Inflammatory macrophage (primary cell): ENCODE results near the gene CELA1.

Source experiments
- DNase-seq, 2 donors: peaks; one replicate each; pipeline ENCODE4 v3.0.0-alpha.2; 2020 to 2022
- total RNA-seq, 18 experiments: gene quantifications; one replicate each; lab custom pipeline; 2026; ENCODE audit warnings: mixed read lengths in 6 of 18, inconsistent platforms in 2 of 18; lab: John Stamatoyannopoulos, UW

Gene CELA1
- 0 to 0.87 (median 0.15) reads per million in 18 experiments for total RNA-seq

DNA sequence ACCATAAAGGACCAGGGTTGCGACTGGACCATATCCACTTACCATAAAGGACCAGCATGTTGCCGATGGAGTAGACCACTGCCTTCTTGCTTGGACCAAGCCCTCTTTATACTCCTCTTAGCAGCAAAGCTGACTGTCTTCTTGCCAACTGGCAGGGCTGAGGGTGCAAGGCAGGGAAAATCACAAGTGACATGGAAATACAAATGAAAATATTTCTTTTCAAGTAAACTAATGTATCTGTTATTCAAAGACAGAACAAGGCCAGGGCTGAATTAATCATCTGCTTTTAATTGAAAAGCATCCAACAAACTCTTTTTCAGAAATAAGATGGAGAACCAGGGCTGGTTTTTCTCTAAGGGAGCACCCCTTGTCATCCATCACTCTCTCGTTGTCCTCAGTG is at the start of gene CELA1:
Gene CELA1, minus strand, starts transcription at position 99 of the 400 bp plus-strand sequence. Its CDS starts 41 bp downstream, at position 58.
- no peak for DNase-seq

DNA sequence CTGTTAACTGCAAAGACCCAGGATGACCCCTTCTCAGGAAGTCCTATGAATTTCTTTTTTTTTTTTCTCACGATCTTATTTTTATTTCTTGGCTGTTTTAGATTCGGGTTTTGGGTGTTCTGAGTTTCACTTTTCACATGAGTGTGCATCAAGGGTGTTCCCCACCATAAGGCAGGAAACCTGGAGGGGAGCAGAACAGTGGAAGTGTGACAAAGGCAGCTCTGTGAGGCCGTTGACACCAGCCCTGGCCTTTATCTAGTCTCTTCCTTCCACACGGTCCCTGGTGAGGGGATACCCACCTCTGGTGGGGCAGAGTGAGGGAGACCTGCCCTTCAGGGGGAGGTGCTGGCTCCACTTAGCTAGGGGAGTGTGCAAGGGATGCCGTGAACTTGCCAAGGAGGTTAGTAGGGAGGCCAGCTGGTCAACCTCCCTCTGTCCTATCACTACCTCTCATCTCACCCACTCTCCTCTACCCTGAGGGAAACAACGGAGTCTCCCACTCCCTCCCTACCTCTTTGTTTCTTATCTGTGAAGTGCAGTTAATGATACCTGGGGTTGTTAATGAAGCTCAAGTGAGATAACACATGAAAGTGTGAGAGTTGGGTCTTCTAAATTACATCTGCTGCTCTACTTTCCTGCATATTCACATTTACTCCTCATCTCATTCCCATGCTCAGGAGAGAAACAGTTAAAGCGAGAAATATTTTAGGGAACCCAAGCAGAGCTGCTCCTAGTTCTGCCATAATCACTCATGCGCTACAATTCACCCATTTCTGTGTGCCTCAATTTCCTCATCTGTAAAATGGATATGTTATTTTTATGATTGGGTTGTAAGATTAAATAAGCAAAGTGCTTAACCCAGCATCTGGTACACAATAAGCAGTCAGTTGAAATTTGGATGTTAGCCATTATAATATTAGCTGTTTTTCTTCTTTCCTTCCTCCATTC is 49.1 kb upstream of the CELA1 start:
- DNase-seq, result no peak

DNA sequence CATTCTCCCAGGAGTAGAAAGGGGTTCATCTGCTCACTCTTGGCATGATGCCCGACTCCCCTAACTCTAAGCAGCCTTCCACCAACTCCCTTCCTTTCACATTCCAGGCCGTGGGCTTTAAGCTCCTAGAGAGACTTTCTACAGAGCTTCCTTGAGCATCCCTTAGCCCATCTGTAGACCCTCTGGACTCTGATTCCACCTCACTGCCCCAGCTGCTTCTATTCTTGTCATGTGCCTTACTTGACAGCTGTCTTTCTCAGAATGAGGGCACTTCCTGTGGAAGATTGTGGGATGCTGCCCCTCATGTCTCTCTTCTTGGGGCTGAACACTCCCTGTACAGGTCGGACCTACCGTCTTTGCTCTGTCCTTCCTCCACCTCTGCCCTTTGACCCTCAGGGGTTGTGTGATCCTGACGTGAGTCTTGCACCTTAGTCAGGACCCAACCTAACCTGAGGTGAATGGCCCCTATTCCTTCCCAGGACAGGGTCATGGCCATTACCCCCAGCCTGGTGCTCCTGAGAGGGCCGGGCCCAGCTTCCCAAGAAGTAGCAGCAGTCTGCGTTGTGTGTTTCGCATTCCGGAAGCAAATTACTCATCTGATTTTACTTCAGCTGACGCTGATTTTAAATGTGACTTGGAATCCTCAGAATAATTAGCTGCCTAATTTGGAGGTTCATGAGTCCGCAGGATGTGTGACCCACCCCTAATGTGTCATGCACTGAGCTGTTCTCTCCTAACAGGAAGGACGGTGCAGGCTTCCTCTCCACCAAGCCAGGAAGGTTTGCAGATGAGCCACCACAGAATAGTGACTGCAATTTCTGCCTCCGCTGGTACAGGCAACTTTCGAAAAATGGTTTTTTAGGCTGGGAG is 47.4 kb upstream of the CELA1 start:
- DNase-seq, result peak; percentile 84 to 95

DNA sequence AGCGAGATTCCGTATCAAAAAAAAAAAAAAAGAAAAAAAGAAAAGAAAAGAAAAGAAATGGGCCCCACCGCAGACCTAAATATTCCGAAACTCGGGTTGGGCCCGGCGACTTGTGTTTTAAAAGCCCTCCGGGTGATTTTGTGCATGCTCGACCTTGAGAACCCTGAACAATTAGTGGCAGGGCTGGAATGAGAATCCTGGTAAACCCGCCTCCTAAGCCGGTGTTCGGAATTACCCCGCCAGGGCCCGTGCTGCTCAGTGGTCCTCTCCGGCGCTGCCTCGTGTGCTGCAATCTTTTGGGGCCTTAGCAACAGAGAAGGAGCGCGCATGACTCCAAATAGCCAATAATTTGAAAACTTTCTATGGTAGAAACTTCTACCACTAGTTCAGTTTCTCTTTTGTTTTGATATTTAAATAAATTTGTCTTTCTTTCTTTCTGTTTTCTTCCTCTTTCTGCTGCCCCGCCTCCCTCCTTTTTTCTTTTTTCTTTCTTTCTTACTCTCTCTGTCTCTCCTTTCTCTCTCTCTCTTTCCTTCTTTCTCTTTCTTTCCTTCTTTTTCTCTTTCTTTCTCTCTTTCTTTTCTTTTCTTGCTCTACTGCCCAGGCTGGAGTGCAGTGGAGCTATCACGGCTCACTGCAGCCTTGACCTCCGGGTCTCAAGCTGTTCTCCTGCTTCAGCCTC is 46.2 kb upstream of the CELA1 start:
- DNase-seq, result peak; percentile 30 to 63

DNA sequence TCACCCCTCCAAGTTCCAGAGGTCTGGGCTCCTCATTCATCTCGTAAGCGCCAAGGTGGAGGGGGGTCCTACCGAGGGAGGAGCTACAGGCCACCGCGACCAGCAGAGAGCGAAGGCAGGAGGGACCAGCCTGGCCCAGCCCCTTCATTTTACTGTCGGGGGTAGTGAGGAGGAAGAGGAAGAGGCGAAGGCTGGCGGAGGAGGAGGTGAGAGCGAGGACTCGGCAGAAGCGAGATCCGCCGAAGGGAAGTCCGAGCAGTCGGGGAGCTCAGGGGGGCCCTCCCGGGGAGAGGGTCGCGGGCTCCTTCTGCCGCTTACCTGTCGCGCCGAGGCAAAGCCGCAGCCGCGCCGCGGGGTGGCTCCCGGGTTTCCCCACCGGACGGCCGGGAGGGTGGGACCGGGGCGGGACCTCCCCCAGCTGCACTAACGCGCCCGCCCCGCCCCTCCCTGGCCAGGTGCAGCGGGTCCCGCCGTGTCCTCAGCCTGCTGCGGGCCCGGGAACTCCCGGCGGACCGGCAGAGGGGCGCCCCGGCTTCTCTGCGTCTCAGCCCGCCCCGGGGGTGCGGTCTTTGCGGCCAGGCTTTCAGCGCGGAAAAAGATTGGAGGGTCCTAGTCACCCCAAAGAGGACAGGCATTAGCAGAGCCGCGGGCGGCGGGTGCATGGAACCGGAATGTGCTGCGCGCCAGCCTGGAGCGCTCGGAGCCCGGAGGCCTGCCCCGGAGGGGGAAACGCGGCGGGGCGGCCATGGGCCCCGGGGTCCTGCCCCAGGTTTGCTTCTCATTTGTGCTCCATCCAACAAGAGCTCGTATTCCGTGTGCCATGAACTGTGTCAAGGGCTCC is 45.0 kb upstream of the CELA1 start, which contains the start of gene GALNT6:
Gene GALNT6, minus strand, starts transcription at position 124 of the 841 bp plus-strand sequence. CDS start 11,625 bp downstream, outside the sequence.
- peak; percentile 45 to 78 for DNase-seq

DNA sequence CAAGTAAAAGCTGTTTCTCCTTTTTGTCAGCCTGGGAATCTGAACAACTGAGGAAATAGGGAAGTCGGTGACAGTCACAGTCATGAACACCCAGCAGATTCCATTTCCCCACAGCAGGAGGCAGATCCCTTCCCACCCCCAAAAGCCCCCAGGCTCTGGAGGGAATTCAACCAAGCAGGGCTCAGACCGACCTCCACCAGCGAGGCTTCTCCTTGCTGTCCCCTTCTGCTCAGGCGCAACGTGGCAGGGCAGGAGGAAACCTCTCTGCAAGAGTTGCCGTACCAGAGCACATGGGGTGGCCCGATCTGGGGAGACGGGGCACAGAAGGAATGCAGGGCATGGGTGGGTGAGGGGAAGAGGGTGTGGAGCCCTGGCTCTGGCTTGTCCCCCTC is 44.4 kb upstream of the CELA1 start:
- DNase-seq, result peak; percentile 80 to 94

DNA sequence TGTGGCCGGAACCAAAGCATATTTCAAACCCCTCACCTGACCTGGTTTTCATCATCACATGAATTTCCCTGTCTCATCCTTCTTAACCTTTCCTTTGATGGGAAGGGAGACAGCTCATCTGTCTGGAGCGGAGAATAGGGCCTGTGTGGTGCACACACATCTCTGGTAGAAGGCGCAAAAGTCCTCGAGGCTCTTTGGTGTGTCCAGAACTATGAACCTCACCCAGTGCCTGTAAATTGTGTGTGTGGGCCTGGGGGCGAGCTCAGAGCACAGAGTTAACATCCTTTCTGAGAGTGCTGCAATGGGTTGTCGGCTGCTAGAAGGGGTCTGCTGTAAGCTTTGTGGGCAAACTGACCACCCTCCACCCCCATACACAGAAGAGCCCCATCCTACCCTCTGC is 44.0 kb upstream of the CELA1 start:
- no peak for DNase-seq

DNA sequence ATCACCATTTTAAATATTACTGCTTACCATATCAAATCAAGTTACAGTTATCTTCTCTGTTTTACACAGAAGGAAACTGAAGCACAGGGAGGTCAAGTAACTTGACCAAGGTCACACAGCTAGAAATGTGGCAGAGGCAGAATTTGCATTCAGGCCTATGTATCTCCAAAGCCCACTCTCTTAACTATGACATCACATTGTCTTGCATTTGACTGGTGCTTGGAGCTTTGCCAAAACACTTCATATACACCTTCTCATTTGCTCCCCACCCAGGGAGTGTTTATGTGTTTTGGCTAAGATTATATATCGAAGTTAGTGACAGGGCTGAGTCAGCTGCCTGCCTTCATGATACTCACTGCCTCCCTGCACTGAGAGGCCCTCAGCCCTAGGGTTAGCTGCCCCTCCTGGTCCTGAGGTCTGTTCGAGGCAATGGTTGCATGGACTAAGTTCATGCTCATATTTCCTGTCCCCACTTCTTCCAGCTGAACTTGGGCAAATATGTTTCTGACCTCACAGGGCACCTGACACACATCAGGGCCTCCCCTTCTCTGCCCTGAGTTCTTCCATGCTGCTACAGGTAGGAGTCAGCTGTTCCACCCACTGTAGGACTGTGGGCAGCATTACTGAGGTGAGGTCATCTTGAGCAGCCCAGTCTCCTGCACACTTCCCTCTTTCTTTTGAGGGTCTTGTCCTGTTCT is 43.0 kb upstream of the CELA1 start:
- DNase-seq, result peak; percentile 87 to 97

DNA sequence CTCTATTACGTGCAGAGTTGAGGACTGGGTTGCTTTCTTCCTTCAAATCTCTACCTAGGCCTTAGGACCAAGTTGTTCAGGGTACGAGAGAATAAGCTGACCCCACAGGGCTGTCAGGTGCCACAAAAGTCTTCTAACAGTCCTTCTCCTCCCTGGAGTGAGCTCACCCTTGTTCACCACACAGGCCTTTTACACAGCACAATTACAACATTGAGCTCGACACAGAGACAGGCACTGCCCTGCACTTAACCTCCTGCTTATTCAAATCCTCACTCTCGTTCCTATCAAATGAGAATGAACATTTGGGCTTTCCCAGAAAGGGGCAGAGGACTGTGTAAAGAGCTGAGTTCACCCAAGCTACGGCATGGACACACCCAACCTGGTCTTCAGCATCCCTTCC is 42.4 kb upstream of the CELA1 start:
- DNase-seq, result peak in 1 of 2 donors; percentile 52

DNA sequence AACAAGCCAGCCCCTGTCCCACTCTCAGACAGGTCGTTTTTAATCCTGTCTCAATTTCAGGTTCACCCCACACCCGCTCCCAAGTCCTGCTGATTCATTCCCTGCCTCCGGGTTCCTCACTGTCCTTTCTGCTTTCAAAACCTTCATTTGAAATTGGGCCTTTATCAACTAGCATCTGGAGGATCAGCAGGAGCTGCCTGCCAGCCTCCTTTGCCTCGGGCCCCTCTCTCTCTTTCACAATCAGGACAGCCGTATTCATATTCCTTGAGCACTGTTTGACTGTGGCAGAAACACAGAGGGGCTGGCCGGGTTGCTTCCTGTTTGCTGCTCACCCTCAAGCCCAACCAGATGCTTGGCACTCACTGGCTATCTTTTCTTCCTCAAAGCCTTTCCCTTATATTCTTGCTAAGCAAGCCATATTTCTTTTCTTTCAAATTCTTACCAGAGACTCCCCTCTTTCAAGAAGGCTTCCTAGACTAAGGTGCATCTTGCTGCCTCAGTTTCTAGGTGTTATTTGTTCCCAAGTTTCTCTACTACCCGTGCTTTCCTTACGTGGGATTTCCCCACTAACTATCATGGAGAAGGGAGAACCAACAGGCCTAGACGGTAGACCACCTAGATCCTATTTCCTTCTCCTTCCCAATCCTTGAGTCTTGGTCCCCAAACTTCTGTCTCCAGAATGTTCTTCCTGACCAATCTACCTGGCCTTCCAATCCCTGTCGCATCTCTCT is 41.8 kb upstream of the CELA1 start:
- DNase-seq, result peak; percentile 55 to 71

DNA sequence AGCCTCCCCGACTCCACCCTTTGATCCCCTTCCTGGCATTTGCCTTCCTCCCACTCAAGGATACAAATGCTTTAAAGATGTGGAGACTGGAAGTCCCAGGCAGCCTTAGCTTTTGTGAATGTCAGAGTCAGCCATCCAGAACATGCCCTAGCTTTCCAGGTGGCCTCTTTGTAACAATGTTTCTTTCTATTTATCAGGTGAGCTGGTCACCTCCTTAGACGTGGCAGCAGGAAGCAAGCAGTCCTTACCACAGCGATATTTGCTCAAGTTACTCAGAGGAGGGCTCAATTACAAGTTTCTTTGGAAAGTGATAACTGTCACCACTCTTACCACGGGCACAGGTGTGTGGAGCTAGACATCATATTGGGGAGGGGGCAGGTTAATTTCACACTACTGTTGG is 39.9 kb upstream of the CELA1 start:
- DNase-seq, result no peak

DNA sequence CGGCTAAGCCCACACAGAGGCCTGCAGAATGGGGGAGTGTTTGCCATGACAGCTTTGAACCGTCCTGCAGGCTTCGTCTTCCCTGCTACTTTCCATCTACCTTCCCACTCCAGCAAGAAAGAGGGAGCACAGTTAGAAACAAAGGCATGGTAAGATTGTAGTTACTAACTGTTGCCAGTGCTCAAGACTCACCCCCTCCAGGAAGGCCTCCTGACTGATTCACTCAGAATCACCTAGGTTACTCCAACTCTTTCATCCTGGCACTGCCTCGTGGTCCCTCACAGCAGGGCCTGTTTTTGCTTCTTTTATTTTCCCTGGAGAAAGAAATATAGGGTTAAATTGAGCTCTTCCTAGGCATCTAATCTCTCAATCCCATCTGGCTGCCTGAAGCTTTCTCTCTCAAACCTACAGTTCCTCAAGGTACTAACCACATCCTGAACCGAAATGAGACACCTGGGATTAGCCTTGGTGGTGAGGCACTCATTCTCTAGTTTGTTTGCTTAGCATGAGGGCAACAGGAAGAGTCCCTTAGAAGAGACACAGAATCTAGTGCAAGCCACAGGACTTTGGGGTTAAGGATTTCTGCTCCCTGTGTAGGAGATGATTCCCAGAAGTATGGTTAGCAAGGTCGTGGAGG is 36.9 kb upstream of the CELA1 start:
- no peak for DNase-seq

DNA sequence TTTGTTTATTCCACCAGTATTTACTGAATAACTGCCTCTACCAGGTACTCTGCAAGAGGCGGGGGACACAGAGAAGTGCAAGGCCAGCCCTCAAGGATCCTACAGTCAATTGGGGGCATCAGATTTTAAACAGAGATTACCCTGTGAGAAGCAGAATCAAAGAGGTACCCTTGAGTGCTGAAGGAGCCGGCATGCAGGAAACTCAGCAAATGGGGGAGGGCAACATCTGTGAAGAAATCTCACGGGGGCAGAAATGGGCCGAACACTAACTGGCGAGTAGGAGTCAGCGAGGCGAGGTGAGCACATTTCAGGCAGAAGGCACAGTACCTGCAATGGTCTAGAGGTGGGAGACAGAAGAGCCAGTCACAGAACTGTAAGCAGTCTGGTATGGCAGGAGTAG is 35.7 kb upstream of the CELA1 start:
- DNase-seq, result no peak

DNA sequence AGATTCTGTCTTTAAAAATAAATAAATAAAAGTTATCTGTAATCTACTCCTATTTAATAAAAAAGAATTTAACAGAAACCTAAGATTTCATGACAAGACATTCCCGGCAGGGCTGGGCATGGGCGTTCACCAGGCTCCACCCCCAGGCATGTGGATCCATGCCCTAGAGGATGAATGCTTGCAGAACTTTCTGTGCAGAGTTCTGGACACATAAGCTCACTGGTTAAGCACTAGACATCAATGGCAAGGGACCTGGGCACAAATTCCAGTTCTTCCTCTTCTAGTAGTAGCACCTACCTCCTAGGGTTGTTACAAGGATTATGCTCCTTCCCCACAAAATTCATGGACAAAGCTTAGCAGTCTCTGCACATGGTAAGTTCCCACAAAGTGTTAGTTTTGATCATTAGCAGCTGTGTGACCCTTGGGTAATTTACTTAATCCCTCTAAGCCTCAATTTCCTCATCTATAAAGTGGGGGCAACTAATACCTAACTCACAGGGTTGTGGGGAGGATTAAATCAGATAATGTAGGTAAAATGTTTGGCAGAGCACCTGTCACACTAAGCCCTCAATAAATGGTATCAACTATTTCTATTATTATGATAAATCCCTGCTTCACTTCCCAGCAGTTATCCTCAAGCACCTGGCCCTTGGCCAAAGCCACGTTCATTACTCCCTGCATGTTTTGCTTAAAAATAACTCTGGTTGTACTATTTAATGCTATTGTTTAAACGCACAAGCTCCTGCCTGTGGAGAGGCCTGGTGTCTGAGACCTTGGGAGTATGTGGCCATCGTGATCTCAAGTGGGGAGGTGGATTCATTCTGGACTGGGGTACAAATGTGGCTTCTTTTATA is 35.0 kb upstream of the CELA1 start:
- no peak for DNase-seq

DNA sequence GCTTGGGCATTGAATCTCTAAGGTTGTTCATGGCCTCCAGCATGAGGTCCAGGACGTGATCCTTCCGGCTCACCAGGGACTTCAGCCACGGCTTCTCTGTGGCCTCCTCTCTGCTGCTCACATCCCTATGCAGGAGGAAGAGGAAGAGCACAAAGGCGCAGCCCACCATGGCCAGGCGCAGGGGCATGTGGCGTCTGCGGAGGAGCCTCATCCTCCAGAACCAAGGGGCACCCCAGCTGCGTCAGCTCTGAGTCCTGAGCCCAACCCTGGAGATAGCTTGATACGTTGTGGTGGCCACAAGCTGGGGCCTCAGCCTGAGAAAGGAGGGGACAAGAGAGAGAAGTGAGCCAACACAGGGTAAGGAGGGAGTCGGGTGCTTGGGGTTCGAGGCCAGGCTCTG is 33.1 kb upstream of the CELA1 start:
- DNase-seq, result no peak

DNA sequence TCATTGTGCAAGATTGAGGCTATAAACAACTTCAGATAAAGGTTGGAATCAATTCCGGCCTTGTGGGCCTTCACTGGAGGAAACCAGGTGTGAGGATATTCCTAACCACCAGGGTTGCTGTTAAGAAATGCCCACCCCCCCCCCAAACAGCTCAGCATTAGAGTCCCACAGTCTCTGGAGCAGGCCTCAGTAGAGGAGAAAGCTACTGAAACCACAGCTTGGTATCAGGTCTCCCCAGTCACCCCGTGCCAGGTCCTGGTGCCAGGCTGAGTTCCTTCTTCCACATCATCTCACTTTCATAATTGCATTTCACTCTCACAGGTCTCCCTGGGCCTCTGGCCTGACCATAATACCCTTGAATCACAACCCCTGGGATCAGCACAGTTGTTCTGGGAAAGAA is 32.3 kb upstream of the CELA1 start:
- no peak for DNase-seq

DNA sequence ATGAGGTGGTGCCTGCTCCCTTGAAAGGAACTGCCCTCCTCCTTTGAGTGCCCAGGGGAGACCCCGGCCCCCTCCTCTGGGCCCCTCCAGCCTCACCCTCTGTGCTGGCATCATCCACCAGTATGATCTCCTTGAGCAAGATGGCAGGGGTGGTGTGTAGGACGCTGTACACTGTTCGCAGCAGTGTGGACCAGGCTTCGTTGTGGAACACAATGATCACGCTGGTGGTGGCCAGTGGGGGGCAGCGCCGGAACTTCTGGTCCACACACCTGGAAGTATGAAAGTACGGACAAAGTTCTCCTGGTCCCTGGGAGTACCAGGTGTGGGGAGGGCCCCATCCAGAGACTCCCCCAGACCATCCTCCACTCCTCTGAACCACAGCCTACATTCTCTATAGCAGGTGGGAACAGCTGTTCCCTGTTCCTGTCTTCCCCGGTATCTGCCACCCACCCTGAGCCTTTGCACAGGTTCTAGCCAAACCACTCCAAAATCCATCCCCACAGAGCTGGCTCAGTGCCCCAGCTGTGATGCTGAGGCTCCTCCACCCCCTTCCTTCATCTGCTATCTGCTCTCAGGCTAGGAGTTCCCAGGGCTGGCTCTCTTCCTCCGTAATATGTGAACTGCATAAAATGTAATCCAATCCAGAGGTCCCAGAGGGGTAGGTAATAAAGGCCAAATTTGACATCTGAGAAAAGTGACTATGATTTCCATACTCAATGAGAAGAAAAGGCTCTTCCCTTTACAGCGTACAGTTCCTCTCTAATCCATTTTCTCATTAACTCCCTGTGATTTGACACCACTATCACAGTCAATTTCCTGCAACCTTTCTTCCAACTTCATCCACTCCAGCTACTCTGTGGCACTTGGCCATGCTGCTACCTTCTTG is 30.9 kb upstream of the CELA1 start:
- DNase-seq, result no peak

DNA sequence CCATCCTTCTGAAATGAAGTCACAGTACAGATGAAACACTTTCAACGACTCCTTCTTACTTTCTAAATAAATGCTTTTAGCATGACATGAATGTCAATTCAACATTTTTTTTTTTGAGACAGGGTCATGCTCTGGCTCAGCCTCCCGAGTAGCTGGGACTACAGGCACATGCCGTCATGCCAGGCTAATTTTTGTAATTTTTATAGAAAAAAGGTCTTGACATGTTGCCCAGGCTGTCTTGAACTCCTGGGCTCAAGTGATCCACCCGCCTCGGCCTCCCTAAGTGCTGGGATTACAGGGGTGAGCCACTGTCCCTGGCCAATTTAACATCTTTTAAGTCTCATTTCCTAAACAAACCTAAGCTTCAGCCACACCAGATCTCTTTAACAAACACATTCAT is 28.4 kb upstream of the CELA1 start:
- no peak for DNase-seq
